GM21529 (cell line): ENCODE results near the gene MSANTD1.
A peak's percentile ranks its signal among the peaks of the same experiment; 100 is the strongest.

Experiments
- ATAC-seq: cut with Tn5 transposase; IDR thresholded peaks from one replicate; pipeline ENCODE4 v1.9.1; 2021; ENCODE audit not compliant: unreplicated experiment

The MSANTD1 gene

DNA sequence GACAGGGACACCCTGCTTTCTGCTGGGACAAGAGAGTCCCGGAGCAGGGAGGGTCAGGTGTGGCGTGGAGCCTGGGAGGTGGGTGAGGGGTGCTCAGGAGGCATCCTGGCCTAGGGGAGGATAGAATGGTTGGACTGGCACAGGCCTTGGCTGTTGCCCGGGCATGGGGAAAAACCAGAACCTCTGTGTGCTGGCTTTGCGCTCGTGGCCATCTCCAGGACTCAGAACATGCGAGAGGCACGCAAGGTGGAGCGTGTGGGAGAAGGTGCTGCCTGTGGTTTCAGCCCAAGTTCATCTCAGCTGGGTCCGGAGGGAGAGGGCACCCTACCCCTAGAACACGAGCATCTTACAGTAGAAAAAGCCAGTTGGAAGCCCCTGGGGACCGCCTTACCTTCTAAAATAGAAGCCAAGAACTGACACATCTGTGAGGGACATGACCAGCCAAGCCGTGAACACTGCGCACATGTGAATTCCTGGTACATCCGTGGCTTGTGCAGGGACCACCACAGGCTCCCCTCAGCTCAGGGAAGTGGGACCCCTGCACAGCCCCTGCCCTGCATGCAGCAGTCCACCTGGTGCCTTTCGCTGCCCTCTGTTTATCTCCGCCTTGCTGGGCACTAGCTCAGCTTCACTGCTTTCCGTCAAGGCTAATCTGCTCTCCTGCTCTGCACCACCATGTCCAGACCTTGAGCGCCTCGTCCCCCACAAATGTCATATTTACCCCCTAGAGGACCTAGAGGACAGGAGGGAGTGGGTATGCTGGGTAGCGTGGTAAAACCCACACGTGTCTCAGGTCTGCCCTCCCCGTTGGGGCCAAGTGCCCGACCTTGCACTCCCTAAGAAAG lies 13.5 kb downstream of the MSANTD1 start:
- no peak for ATAC-seq

DNA sequence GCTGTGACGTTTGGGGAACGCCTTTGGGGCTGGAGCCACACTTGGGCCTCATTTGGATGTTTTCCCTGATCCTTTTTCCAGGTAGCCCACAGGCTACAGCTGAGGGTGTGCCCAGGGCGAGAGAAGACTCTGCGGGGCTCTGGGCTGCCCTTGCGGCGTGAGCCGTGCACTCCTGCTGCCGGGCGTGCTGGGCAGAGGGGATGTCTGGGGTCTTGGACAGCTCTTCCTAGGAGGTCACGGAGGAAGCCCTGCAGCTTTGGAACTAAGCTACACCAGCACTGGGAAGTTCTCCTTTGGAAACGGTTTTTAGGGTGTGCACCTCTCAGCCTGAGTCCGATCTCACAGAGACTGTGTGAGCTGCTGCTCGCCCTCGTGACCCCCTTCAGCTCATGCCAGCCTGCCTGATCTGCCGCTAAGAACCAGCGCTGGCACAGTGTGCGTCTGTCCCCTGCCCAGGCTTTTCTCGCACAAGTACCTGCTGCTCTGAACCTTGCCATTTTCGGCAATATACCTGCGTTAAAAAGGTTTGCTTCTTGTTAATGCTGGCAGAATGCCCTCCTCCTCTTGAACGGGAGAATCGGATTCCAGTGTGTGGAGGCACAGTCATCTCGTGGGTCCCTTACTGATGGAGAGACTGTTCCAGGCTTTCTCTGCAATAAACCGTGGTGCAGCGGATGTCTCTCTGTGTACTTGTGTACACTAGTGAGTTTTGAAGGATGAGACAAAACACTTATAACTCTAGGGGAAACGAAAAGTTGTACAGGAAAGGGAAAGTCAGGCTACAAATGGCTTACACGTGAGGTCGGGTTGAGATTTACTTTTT lies 14.3 kb downstream of the MSANTD1 start:
- ATAC-seq: no peak

DNA sequence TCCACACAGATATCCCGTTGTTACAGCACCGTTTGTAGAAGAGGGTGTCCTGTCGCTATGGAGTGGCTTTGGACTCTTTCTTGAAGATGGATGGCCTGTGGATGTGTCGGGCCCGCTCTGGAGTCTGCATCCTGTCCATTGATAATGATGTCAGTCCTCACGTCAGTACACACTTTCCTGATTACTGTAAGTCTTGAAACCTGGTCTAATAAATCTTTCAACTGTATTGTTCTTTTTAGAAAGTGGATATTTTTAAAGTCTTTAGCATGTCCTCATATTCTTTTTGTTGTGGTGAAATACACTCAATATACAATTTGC lies 14.9 kb downstream of the MSANTD1 start:
- no peak for ATAC-seq

DNA sequence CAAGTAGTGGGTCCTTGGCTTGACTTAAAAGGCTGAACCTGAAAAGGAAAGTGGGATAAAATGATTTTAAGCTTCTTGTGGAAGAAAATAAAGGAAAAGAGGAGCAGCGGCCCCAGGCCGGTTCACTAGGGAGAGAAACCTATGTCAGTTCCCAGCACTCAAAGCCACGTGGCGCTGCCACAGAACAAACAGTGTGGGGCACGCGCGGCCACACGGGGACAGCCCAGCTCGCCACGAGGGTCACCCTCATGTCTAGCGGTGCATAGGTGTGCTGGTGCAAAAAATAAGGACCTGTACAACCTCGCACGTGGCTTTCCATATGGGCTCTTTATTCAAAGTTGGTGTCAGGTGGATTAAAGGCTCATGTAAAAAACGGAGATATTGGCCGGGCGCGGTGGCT lies 17.1 kb downstream of the MSANTD1 start:
- ATAC-seq: no peak

DNA sequence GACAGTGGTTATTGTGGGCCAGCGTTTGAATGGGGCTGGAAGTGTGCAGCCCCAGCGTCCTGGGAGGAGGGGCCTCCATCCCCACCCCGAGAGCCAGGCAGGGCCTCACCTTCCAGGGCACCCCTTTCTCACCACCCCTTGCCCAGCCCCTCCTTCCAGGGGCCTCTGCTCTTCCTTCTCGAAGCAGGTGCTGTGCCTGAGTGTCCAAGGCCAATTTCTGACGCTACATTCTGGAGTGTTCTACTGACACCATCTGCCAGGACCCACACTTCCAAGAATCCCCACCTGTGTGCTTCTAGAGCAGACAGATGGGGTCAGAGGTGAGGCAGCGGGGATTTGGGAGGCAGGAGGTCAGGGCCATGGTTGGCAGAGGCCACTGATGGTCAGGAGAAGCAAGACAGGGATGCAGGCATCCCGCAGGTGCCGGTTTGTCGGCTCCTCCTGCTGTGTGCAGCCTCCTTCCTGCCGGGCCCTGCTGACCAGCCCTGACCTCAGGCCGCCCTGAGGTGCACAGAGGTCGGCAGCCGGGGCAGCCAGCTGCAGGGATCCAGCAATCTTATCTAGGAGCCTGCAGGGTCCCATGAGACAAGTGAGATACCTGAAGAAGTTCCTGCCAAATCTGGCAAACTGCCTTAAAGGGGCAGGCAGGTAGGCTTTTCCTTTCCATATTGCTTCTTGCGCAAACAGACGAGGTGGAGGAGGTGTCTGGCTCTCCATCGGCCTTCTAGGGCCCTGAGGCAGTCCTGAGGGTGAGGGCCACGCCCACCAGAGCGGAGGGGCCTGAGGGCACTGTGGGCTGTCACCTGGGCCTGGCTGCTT lies 18.8 kb downstream of the MSANTD1 start:
- ATAC-seq: no peak

DNA sequence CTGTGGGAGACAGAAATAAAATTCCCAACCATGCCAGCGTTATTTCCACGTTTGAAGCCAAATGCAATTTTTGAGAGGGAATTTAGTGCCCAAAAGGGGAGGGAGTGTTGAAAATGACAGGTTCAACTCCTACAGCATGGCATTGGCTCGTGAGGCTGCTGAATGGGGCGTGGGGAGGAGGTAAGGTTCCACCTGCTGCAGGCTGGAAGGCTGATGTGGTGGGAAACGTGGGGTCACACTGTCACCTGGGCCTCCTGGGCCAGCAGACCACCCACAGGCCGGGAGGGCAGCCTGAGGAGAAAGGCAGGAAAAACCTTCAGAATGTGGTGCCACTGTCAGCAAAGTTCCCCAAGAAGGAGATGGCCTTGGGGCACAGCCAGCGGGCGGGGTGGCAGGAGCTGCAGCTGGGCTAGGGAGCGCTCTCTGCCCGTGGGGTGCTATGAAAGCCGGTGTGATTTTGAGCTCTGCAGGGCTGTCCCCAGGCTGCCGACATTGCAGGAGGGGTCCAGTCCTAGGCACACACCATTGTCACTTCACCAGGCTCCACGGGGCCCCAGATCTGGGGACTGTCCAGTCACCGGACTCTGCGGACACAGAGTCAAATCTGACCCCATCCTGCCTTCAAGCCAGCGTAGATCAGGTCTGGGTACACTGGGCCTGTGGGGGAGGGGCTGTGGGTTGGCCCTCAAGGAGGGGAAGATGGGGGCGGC lies 19.6 kb downstream of the MSANTD1 start:
- ATAC-seq: no peak

DNA sequence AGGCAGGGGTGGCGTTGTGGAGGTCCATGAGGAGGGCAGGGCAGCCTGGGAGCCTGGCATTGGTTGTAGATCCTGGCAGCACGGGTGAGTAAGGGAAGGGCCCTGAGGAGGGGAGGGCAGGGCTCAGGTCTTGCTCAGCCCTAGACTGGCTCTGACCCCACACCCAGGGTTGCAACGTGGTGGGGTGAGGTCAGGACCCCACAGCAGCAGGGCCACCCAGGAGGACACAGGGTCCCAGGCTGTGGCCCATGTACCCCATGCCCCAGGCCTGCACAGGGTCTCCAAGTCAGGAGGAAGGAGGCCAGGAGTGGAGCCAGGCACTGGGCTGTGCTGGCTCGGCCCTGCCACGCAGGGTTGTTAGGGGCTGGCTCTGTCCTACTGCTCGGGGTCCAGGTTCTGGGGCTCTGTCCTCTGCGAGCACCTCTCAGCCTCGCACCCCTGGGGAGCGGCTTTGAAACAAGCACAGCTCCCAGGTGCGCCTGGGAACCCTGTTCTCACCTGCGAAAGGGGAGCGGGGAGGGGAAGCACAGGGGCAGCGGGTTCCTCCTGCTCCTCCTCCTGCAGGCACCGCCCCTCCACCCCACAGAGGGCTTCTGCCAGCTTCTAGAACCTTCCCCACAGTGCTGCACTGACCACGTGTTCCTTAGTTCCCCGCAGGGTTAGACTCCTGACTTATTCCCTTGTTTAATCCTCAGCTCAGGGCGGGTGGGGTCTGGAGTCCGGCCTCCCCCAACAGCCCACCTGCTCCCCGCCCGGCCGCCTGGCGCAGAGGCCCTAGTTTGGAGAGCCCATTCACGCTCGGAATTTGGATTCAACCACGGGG lies 20.4 kb downstream of the MSANTD1 start:
- no peak for ATAC-seq

DNA sequence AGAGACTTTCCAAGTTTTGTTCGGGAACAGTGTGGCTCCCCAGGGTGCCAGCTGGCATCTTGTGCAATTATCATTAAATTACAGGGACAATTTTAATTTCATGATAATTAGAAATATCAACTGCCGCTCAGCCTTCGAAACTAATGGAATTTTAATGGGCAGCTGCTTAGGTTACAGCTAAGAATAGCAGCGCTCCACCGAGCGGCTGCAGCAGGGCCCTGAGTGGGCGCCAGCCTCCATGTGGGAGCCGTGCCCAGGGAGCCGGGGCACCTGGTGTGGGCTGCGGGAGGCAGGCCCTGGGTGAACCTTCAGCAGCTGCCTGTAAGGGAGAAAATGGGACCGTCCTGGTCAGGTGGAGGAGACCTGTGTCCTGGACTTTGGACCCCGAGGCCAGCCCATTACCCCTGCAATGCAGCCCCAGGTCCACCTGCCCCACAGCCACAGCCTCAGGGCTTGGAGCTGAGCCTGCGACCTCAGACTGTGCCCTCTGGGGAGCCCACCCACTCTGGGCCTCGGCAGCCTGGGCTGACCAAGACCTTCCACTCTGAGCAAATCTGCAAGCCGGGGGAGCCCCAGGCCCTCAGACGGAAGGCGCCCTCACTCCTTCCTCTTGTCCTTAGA lies 21.1 kb downstream of the MSANTD1 start:
- no peak for ATAC-seq

DNA sequence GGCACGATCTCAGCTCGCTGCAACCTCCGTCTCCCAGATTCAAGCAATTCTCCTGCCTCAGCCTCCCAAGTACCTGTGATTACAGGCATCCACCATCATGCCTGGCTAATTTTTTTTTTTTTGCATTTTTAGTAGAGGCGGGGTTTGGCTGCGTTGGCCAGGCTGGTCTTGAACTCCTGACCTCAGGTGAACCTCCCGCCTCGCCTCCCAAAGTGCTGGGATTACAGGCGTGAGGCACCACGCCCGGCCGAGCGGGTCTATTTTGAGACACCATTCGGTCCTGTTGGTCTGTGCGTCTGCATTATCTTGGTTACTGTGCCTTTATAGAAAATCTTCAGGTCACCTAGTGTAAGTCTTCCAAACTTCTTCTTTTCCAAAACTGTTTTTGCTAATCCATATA lies 22.2 kb downstream of the MSANTD1 start:
- ATAC-seq: no peak

DNA sequence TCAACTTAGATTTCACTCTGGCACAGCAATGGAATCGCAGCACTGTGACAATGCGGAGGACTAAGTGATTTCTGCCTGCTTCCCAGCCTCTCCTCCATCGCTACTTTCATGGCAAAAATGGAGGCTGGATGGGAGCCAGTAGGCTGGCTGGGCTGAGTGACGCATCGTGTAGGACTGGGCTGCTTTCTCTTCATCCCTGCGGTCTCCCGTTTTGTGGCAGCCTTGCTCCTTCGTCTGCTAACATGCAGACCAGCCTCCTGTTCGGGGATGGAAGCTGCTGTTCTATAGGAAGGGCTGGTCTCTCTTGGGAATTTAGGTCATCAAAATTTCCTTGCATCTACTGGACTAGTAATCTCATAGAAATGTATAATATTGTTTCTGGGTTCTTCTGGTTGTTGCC lies 28.0 kb downstream of the MSANTD1 start:
- no peak for ATAC-seq

DNA sequence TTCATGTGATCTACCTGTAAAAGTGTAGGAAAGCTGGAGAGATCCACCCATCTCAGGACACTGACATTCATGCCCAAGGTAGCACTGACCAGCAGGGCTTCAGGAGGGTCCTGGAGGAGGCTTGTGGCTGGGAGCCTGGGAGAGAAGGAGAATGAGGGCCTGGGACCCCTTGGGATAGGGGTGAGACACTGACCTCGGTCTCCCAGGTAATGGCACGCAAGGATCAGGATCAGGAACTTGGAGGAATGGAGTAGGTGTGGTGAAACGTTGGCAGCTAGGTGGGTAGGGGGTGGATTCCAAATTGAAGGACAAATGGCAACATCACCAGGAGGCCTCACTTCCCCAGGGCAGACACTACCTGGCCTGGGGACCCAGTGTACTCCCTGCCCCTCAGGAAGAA lies 31.5 kb downstream of the MSANTD1 start:
- ATAC-seq: no peak

DNA sequence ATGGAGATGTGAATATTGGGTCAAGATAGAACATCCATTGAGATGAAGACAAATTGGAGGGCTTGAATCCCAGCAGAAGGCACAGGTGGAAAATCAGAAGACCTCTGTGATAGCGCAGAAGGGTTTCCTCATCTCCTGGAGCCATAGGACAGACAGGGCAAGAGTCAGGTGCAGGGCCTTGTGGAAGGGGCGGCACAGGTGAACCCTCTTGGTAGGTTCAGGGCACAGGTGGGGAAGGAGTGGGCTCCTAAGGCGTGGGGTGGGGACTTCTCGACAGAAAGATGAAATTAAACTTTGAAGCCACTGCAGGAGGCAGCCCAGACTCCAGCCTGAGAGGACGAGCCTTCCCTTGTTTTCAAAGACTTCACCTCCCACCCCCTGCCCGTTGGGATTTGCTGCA lies 34.5 kb downstream of the MSANTD1 start:
- no peak for ATAC-seq

DNA sequence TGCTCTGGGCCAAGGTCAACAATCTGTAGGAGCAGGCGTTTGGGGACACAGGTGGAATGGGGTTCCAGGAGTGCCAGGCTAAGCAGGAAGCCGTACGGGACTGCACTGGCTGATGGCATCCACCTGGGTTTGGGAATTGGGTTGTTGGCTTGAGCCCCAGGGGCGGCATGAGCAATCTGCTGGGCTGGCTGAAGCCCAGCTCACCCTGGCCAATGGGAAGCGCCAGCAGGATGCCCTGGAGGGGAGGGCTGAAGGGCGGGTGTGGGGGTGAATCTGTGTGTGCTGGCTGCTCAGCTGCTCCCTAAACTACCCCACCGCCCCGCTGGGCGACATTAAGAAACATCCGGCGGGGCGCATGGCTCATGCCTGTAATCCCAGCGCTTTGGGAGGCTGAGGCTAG lies 35.0 kb downstream of the MSANTD1 start:
- ATAC-seq: no peak

DNA sequence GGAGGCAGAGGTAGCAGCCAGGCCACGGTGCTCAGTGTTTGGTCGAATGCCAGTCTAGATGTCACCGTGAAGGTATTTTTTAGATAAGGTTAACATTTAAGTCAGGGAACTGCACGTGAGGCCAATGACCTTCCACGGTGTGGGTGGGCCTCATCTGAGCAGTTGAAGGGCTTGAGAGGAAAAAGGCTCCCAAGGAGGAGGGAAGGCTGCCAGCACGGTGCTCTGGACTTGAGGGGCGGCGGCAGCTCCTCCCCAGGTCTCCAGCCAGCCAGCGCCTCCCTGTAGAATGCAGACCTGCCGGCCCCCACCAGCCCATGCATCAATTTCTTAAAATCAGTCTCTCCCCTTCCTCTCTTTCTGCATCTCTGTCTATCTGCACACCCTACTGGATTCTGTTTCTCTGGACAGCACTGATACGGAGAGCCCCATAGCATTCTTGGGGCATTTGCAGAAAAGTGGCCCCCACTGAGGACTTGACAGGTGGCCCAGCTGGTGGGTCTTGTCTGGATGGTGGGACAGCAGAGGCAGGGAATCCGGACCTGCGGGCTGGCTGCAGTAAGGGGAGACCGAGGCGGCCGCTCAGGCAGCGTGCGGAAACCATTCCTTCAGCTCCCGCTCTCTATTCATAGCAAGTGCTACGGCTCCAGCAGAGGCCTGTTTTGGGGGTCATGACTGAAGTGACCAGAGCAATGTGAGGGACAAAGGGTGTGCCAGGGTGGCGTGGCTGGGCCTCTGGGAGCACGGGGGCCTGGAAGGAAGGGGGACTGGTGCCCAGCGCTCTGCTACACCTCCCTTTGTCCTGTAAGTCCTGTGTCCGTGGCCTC lies 36.0 kb downstream of the MSANTD1 start:
- no peak for ATAC-seq

DNA sequence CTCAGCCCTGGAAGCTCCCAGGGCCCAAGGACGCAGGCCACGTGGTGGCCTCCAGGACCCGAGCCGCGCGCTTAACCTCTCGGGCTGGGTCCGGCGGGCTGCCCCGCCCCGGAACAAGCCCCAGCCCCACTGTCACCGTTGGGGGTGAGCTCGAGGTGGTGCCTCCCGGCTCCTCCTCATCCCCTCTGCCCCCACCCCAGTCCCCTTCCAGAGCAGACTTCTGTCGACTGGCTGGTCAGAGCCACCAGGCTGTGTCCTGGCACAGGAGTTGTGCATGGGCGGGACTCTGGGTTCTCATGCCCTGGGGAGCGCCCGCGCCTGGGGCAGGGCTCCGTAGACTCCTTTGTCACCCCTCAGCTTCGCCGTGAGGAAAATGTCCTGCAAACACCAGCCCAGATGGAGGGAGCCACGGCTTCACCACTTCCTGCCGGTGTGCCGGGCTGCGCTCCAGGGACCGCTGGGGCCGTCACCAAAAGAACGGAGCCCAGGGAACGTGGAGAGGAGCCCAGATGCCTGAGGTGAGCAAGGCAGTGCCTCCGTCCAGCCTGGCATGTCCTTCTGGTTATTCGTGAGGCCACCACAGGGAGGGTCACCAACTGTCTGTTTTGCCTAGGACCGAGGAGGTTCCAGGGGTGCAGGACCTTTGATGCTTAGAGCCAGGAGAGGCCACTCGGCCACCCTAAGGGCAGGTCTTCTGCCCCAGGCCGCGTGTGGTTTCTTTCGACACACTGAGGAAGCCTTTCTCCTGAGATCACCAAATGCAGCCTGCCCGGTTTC lies 36.8 kb downstream of the MSANTD1 start:
- ATAC-seq: peak; percentile 96

DNA sequence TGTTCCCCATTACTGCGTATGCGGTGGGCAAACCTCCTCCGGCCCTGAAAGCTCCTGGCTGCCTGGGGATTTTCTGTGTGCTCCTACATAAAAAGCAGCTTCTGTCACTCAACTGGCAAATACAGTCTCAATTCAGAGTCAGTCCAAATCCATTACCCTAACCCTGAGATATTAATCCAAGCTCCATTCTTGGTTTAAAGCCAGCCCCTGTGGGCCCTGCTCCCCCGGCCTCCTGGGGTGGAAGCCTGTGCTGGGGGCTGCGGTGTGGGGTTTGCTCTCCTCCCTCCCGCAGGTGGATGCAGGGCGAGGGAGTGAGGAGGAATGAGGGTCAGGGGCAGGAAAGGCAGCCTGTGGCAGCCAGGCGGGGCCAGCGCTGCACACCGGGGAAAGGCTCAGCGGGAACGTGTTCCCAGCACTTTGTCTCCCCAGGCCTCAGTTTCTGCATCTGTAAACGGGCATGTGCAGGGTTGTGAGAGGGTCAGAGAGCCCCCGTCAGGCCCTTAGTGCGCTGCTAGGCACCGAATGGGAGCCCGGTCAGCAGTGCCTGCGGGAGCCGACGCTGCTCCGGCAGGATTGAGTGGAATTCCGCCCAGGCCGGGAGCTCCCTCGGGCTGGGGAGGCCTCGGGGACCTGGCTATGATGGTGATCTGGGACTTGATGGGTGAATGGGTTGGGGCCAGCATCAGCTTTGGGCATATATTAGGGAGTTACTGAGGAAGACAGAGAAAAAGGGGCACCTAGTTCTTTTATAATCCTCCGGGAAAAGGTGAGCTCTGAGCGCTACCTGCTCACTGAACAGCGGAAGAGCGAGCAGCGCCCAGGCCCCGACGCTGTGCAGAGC lies 37.6 kb downstream of the MSANTD1 start:
- no peak for ATAC-seq

DNA sequence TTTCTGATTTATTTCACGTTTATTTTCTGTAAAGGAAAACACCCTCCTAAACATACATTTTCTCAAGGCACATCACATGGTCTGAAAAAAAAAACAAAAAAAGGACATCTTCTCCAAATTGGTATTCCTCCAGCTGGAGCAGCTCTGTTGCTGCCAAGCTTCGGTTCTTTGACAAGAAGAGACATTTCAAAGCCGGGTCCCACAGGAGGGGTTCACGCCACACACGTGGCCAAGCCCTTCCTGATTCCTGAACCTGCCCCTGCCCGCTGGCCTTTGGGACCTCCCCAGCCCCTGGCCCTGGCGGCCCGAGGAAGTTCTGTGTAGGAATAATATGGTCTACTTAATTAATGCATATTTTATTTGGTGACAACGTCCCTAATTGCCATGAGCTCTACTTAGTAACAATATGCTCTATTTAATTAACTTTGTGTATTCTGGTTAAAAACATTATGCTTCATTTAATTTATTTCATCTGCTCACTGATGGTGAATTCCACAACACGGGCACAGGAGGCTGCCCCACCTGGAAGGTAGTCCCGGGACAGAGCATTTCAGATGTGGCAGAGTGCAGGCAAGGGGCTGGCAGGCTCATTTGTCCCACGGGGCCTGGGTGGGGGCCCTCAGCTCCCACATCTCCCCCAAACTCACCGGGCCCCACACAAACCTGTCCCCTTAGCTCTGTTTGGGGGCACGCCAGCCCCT lies 38.5 kb downstream of the MSANTD1 start:
- ATAC-seq: no peak
